Activated CD8-positive, alpha-beta memory T cell treated with anti-CD3 and anti-CD28 coated beads, Interleukin-2, amount 50 U/mL, for 24 hours (primary cell): Measurements from ENCODE around the gene PCGF5.
"Not testable (repeated sequence)": the region's sequence is repeated elsewhere in the genome, so short reads cannot be mapped to it uniquely, and the experiment has no call there.

Experiments used
- DNase-seq: peaks from one replicate; pipeline ENCODE4 v3.0.0-alpha.2; 2020; ENCODE audit errors: extremely low read depth

Gene PCGF5

DNA sequence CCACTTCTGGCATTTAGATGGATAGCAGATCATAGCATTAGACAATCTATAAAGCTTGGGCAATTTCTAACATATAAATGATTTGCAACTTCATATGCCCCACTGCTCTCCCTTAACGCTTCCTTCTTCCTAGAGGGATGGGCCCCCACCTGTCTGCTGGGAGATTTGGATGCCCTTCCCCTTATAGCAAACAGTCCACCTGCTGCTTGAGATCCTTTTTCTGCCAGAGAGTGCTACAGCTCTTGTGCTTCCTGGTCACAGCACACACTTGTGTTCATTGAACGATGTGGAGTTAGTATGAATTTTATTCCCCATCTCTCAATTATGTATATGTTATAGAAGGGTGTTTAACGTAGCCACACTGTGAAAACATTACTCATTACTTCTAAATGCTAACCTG, 10.4 kb upstream of the PCGF5 start:
- DNase-seq, result no peak

DNA sequence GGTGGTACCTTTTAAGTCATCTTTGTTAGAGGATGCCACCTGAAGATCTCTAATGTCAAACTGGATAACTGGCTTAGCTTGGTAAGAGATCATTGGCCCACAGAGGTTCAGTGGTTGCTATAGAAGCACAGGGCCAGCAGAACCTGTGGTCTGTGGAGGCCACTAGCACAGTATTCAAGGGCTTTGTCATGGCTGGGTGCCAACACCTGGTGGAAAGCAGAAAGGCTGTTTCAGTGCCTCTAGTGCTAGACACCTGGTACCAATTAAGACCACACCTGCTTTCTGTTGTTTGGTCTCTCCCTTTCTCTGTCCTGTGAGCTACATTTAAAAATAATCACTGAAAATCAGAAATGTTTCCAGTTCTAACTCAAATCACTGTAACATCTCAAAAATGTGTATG, 10.0 kb upstream of the PCGF5 start:
- DNase-seq, result no peak

DNA sequence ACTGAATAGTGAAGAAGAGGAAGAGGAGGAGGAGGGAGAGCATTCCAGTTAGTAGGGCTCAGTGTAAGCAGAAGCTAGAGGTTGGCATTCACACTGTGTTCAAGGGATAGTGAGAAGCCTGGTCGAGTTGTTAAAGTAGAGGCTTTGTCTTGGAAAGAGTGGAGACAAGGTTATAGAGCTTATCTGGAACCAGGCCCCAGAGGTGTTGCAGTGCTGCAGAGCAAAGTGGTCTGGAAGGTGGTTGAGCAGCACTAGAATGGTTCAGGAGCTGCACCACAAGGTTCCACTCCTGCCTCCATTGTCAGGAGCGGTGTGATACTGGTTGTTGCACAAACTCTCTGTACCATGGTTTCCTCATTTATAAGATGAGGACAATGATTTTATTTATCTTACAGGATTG, 8.8 kb upstream of the PCGF5 start:
- DNase-seq, result no peak

DNA sequence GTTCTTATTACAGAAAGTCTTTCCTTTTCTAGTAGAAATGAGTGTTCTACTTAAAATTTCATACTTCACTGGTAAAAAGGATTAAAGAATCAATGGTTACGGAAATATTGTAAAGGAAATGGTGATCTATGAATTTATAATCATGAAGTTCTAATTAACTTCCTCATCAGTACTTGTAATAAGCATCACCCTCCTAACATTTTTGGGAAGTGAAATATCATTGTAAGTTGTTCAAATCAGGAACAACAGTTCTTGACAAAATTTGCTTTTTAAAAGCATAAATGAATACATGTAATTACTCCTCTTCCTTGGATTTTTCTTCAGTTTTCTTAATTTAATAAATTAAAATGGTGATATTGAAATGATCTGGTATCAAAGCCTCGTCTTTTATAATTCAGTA, 5.6 kb upstream of the PCGF5 start:
- no peak for DNase-seq

DNA sequence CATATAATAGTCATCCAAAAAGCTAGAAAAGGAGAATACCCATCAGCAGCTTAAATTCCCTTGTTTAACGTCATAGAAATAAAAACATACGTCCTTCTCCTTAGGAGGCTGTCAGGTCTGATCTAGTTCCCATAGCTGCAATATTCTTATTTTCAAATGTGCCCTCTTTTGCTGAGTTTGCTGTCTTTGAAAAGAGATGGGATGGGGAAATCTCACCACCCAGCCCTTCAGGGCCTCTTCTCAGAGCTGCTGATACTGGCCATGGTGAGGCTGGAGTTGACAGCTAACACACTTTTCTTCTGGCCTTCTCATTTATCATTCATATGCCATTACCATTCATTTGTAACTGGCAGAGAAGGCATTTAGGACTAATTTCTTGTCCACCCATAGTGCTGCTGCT, 5.1 kb upstream of the PCGF5 start:
- no peak for DNase-seq

DNA sequence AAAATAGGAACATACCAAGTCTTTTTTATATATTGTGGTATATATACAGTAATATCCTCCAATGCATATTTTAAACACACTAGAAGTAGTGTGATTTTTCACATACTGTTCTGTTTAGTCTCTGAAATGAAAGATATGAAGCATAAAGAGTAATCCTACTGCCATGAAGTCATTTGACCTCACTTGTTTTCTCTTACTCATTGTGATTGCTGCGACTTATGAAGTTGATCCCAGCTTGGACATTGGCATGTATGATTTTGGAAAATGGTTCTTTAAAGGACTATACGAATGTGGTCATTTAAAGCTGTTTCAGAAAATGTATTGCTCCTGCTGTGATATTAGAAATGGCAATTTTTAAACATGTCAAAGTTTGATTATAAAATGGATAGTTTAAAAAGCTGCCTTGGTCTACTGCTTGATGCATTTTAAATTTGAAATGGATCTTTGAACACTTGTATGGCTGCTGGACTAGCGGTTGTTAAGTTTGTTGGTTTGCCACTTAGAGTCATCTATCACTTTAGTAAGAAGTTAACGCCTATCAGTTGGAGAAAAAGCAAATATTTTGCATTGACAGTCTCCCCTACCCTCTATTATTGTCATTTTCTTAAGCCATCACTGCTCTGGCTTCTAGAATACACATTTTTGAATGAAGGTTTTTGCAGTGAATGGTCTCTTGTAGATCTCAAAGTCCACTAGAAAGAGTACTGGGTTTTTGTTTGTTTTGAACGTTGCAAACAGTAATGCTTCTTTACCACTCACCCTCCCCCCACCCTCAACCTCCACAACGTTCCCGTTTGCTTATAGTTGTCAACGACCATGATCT, 881 bp upstream of the PCGF5 start:
- DNase-seq, result no peak

DNA sequence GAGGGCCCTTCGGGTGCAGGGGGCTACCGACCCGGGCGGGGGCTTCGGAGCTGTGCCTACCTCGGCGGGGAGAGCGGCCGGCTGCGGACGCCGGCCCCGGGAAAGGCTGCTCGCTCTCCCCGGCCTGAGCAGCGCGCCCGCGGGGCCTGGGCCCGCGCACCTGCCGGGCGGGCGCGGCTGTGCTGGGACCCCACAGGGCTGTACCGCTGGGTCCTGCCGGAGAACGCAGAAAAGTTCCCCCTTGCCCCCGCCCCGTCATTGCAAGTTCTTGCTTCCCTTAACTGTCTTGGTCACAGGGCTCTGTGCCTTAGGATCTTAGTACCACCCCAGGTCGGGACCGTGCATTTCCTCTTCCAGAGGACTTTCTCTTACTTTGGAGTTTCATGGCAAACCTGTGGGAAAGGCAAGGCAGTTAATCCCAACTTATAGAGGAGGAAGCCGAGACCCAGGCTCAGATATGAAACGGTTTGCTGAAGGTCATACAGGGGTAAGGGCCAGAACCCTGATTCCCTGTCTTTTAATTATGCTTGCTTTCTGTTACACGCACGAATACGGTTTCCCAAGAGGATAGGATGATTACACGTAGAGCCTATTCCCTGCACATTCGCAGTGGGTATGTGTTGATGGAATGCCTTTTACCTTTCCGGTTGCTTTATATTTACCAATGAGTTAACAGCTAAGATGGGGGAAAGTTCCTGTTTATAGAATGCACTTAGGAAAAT, 652 bp downstream of the PCGF5 start:
- no peak for DNase-seq

DNA sequence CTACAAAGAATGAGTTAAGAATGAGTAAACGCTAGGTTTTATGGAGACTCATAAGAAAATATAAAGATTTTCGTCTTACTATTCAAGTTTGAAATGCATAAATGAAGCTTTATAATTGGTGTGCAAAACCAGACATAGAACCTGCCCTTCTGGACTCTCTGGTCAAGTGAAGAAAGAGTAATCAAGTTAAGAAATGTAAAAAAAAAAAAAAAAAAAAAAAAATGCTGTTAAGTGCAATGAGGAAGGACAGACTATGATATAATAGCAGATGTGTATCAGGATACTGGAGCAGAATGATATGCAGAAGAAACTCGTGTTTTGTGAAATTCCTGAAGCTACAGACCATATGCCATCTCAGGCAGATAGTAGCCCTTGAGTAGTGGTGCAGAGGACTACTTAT, 5.6 kb downstream of the PCGF5 start:
- no peak for DNase-seq

DNA sequence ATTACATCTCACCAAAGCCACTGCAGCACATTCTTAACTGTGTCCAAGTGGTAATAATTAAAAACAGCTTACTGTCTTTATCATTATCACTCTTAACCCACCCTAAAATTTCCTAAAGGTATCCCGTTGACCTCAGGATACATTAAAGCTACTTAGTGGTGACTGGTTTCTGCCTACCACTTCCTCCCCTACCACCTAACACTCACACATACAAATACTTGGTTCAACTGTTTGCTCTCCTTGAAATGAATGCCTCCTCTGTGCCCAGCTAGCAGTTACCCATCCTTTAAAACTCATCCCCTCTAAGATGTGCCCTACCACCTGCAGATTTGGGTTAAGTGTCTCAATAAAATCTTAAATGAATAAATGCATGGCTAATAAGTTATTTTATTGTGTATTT, 7.1 kb downstream of the PCGF5 start:
- DNase-seq, result no peak

DNA sequence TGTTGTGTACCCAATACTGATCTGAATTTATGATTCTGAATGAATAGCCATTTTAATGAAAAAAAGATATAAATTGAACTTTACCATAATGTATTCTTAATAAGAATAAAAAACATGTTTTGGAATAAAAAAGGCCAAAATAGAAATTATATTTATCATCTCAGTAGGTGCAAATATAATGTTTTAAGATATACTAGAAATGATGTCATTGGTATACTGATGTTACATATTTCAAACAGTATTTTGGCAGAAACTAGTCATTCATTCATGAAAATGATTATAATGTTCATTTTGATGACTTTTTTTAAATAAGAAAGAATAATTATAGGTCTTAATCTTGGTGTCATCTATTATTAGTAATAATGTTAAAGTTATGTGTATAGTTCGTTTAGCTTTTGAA, 9.2 kb downstream of the PCGF5 start:
- DNase-seq, result no peak

DNA sequence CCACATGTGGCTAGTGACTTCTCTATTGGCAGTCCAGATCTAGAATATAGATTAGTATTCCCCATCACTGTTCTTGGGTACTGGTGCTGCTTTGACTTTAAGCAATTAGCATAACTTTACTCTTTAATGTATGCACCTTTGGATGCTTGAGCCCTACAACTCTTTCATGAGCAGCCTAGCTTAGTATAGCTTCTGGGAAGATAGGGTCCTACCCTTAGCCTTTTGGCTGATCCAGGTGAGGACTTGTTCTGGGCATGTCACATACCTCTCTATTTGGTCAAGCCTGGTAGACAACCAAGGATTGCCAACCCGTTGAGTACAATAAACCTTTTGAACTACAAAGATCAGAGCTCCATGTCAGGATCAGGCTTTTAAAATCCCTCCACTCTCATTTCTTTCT, 17.7 kb downstream of the PCGF5 start:
- no peak for DNase-seq

DNA sequence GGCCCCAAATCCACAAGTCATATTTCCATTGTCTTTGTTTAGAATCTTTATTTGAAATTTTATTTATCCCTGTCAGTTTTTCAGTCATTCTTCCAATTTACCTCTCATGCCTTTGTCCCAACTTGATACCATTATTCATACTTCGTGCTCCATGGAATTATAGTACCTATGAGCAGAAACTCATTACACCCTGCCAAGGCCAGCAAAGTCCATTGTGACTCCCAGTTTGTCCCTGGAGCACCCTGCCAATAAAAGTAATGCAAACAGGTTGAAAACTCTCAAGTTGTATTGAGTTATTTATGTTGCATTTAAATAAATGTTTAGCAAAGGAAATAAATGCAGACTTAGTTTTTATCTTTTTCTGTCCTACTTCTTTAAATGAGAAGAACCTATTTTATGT, 19.3 kb downstream of the PCGF5 start:
- no peak for DNase-seq

DNA sequence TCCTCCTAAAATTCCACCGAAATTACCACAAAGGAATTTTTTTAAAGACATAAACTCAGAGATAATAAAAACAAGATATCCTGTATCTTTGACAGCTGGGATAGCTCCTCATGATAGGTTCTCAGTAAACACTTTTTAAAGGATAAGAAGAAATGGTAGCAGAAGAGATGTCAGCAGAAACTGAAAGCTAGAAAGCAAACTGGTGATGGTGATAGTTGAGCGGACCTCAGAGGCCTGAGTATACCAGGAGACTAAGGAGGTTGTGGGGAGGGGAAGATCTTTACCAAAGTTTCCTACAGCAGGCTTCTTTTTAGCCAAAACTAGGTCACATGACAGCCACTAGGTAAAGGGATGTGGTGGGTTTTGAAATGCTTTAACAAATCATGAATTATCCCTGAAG, 22.5 kb downstream of the PCGF5 start:
- no peak for DNase-seq

DNA sequence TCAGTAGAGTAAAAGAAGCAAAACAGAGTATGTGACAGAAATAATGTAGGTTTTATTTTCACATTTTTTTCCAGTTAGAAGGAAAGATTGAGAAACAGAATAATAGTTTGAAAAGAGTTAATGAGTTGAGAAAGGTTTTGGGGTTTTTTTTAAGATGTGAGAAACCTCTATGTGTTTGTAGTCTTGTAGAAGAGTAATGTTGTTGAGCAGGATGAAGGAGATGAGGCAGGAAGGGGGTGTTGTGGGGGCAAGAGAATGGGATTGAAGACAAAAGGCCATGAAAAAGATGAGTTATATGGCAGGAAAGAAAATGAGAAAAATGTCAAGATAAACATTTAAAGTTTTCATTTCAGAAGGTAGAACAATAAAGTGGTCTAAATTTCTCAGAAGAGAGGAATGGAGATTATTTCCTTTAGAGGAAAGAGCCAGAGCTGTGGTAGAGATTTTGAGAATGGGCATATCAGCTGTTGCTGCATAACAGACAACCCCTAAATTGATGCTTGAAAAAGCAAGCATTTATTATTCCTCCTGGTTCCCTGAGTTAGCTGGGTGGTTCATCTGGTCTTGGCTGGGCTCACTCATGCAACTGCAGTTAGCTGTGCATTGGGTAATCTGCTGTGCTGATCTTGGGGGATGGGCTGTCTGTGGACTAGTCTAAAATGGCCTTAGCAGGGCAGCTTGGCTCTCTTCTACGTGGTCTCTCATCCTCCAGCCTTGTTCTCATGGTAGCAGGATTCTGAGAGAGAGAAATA, 27.1 kb downstream of the PCGF5 start:
- DNase-seq, result no peak

DNA sequence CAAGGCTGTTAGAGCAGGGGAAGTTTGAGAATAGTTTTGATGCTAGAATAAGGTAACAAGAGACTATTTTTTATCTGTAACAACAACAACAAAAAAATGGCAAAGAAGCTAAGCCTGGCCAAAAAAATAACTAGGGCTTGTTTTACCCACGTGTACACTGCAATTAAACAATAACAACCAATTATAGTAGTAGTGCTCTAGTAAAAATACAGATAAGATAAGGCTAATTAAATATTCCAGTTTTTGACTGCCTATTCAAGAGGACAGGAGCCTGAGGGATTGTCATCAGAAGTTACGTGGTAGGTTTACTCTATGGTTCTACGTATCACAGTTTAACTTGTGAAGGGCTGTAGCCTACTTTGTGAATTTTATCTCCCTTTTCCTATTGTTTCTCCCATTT, 29.2 kb downstream of the PCGF5 start:
- no peak for DNase-seq

DNA sequence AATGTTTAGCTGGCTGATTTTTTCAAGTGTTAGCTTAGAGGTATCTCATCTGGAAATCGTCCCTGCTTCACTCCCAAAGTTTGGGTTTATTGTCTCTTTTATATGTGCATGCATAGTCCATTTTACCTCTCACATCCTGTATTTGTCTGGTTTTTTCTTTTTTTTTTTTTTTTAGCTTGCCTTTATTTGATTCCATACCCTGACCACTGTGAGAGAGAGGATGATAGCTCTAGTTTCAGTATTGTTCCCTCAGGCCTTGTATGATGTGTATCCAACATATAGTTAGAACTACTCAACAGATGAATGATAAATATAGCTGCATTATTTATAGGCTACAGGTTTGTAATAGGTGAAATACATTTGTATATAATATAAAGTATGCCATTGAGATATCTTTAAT, 29.9 kb downstream of the PCGF5 start:
- DNase-seq, result no peak

DNA sequence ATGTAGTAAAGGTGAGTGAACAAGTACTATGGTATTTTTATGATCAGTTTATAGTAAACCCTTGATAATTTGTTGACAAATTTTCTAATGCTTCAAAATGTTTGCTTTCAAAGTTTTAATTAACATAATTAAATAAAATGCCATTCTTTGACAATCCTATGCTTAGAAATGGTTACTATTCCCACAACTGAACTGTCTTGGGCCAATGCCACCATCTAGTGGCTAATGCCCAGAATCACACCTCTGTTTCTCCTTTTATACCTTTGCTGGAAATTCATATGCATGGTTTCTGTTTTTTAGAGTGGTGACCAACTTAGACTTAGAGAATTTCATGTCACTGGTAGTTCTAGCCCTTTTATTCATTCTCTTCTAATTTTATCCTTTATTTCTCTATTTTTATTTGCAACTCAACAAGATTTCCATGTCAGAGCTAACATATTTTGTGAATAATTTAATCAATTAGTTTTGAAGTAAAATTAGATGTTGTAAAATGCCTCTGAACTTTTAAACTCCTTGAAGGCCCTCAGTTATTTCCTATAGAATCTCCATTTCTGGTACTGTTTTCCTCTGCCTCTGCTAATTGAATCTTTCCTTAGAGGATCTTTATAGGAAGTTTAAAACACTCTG, 31.1 kb downstream of the PCGF5 start:
- DNase-seq, result peak; percentile 6

DNA sequence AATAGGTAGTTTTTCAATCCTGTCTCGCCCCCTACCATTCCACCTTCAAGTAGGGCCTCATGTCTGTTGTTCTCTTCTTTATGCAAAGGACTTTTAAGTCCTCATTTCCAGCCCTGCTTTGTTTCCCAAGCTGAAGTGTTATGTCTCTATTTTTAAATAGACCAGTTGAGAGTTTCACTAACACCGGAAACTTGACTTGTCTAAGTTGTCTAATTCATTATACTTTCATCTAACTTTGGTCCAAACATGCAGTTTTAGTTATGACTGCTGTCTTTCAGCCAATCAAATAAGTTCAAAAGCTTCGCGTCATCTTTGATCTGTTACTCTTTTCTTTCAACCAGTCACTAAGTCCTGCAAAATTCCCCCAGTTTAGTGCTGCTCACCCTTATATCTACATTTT, 32.8 kb downstream of the PCGF5 start:
- no peak for DNase-seq

DNA sequence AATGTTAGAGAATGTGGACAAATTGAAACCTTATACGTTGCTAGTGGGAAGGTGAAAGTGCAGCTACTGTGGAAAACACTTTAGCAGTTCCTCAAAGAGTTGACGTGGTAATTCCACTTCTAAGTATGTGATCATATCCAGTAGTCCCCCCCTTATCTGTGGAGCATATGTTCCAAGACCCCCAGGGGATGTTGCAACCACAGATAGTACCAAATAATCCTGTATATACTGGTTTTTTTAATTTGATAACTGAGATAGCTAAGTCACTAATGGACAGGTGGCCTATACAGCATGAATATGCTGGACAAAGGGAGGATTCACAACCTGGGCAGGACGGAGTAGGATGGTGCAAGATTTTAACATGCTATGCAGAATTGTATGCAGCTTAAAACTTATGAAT, 36.8 kb downstream of the PCGF5 start:
- no peak for DNase-seq

DNA sequence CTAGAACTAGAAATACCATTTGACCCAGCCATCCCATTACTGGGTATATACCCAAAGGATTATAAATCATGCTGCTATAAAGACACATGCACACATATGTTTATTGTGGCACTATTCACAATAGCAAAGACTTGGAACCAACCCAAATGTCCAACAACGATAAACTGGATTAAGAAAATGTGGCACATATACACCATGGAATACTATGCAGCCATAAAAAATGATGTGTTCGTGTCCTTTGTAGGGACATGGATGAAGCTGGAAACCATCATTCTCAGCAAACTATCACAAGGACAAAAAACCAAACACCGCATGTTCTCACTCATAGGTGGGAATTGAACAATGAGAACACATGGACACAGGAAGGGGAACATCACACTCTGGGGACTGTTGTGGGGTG, 40.0 kb downstream of the PCGF5 start:
- not testable (repeated sequence) for DNase-seq

DNA sequence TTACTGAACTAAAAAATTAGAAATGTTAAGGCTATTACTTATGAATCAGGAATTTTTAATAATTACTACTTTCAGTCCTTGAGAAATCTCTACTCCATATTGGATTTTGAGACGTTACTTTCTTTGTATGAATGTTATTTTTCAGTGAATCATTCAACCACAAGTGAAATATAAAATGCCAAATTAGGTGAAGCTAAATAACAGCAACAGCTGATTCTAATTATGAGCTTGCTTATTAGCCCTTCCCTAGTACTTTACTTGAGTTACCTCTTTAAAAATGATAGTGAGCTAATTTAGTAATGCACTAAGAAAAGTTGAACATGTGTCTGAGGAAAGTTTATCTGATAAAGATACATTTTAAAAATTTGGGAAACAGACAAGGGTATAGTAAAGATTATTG, 51.4 kb downstream of the PCGF5 start:
- no peak for DNase-seq

DNA sequence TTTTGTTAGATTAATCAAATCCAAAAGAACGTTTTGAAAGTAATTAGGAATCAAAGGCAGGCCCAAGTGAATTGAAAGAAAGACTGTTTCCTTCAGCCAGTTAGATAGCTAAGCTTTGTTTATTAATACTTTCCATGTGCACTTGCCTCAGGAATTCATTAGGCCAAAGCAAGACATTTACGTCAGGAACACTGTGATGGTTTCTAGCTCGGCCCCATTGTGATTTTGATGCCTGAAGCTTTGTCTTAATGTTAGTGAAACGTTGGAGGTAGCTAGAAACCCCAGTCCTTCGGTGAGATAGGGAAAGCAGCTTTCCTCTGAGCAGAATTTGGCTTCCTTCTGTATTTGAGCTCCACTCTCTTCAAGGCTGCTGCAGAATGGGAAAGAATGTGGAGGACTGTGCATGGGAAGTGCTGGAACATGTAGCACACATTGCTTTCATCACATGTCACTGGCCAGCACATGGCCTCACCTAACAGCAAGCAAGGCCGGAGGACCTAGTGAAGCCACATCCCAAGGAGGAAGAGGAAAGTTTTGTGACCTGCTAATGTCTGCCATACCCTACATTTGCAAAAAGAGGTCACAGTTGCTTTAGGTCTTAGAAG, 64.1 kb downstream of the PCGF5 start:
- DNase-seq, result no peak
